Lower lobe of right lung (tissue), 2 donors: ENCODE results near the gene MYOM1. TPM values are rescaled to one million over a fixed set of nuclear protein-coding genes. Genes with fewer than 3 reads are reported as not detected.

Experiments
- ATAC-seq, 2 donors: fragments of 200-7000 bp; cut with Tn5 transposase; one replicate each; pipeline ENCODE4 v1.9.1; 2020 to 2022; ENCODE audit warnings: mild to moderate bottlenecking in 2 of 2, moderate library complexity in 2 of 2
- DNase-seq: peaks from one replicate; pipeline ENCODE4 v3.0.0-alpha.2; 2020
- H3K27ac ChIP-seq: fragments of 200-600 bp; one replicate; pipeline ENCODE4 v1.8.0; 2022
- H3K27me3 ChIP-seq: fragments of 200-600 bp; one replicate; pipeline ENCODE4 v1.8.0; 2022; ENCODE audit warnings: low read depth
- H3K36me3 ChIP-seq: fragments of 200-600 bp; one replicate; pipeline ENCODE4 v1.8.0; 2022; ENCODE audit warnings: mild to moderate bottlenecking
- H3K4me1 ChIP-seq: fragments of 200-600 bp; one replicate; pipeline ENCODE4 v1.8.0; 2022
- H3K4me3 ChIP-seq: fragments of 200-600 bp; one replicate; pipeline ENCODE4 v1.8.0; 2022; ENCODE audit warnings: mild to moderate bottlenecking
- H3K9me3 ChIP-seq: fragments of 200-600 bp; one replicate; pipeline ENCODE4 v1.8.0; 2022
- intact Hi-C: fragments of 100-400 bp; cut with DNase I; formaldehyde crosslinking; loops from one replicate; pipeline ENCODE4 v1.11.0; 2022
- total RNA-seq: library from RNA; stranded (reverse); fragmentation: NEBNext Ultra II Directional; extraction: Animal tissue kit (Norgen Biotek cat#: 25700); gene quantifications from one replicate; pipeline ENCODE4 v1.2.1, GENCODE V29; 2021
- TF ChIP-seq, protein P1 (sequence below): fragments of 200-600 bp; IDR thresholded peaks from one replicate; pipeline ENCODE4 v1.8.0; 2022; ENCODE audit warnings: antibody characterized with exemption, mild to moderate bottlenecking
- donor health status: DM: no; HTN: yes; CAD: no; lungs with severe emphysema.

Gene MYOM1
- total RNA-seq, 1 donor from 2014 or later = 5.0 TPM

DNA sequence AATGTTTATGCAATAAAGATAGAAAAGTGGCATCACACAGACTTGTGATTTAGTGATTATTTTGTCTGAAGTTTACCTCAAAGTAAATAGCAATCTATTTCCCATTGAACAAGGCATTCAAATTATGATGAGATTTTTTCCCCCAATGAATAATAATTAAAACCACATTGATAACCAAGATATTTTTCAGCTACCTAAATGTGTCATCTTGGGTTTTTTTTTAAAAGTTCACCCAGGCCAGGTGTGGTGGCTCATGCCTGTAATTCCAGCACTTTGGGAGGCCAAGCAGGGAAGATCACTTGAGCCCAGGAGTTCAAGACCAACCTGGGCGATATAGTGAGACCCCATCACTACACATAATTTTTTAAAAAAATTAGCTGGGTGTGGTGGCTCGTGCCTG is 27.0 kb downstream of the MYOM1 start:
- intact Hi-C loops = no loop called here
- TF ChIP-seq, protein P1, sequence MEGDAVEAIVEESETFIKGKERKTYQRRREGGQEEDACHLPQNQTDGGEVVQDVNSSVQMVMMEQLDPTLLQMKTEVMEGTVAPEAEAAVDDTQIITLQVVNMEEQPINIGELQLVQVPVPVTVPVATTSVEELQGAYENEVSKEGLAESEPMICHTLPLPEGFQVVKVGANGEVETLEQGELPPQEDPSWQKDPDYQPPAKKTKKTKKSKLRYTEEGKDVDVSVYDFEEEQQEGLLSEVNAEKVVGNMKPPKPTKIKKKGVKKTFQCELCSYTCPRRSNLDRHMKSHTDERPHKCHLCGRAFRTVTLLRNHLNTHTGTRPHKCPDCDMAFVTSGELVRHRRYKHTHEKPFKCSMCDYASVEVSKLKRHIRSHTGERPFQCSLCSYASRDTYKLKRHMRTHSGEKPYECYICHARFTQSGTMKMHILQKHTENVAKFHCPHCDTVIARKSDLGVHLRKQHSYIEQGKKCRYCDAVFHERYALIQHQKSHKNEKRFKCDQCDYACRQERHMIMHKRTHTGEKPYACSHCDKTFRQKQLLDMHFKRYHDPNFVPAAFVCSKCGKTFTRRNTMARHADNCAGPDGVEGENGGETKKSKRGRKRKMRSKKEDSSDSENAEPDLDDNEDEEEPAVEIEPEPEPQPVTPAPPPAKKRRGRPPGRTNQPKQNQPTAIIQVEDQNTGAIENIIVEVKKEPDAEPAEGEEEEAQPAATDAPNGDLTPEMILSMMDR = no peak
- no peak for ATAC-seq
- Histone ChIP-seq H3K27ac (no peak overlapping the region), H3K36me3 (no peaks in the 10 kb centered on the region), H3K9me3 (no peaks in the 10 kb centered on the region), H3K4me1 (no peaks in the 10 kb centered on the region), H3K27me3 (no peaks in the 10 kb centered on the region), H3K4me3 (no peak overlapping the region)
- DNase-seq = no peak

DNA sequence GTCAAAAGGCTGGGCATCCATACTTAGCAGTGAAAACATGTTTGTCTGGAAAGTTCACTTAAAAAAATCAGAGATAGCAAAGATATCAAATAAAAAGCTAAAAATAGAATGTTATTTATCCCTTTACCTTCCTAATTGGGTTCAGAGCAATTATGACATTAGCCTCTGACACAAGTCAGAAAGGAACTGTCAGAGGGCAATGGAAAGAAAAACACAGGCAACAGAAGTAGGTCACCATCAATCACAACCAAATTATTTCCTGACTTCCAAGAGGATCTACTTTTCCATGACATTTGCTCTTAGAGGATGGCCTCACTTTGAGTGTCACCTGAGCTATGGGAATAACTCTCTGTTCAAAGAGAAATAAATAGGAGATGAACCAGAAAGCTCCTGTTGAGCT is 27.5 kb downstream of the MYOM1 start:
- H3K36me3 ChIP-seq = no peaks in the 10 kb centered on the region
- H3K27ac ChIP-seq = no peak overlapping the region
- intact Hi-C loops = no loop called here
- DNase-seq (no peak), ATAC-seq (no peak)
- no peaks in the 10 kb centered on the region for H3K4me1 ChIP-seq
- TF ChIP-seq, protein P1 = no peak
- H3K9me3 ChIP-seq = no peaks in the 10 kb centered on the region
- H3K4me3 ChIP-seq = no peak overlapping the region
- H3K27me3 ChIP-seq = no peaks in the 10 kb centered on the region

DNA sequence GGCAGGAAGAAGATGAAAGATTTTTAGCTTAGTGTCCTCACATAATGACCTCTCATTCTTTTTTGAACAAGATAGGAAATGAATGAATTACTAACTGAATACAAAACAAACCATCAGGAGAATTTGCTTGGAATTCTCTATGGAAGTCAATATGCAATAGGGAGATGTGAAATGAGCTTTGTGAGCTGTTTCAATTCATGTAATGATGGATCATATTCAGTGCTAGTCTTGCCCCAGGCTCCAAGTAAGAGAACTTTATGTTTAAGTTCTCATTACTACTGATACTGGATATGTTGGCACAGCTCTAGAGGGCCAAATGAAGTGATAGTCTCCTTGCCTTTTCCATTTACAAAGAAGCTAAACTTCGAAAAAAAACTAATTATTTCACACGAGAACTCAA is 29.2 kb downstream of the MYOM1 start:
- no peaks in the 10 kb centered on the region for H3K36me3 ChIP-seq
- no peaks in the 10 kb centered on the region for H3K9me3 ChIP-seq
- no peaks in the 10 kb centered on the region for H3K27me3 ChIP-seq
- intact Hi-C loops = no loop called here
- no peaks in the 10 kb centered on the region for H3K4me1 ChIP-seq
- no peak overlapping the region for H3K4me3 ChIP-seq
- no peak for DNase-seq
- H3K27ac ChIP-seq = no peak overlapping the region
- TF ChIP-seq, protein P1 = no peak
- no peak for ATAC-seq

DNA sequence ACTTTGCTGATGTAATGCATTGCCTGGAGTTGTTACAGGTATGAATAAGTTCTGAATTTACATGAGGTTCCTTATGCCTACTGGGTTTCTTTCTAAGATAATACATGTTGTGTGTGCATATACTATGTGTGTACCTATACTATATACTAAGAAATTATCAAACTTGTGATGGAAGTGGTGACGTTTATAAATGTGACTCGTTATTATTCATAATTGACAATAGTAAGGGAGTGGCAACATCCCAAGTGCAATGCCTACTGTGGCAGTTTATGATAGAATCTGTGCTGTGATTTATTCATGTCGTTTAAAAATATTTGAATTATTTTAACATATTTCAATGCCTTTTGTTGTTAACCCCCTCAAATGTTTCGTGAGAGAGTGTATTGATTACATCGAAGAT is 29.9 kb downstream of the MYOM1 start:
- no peak for DNase-seq
- no peaks in the 10 kb centered on the region for H3K27me3 ChIP-seq
- no peaks in the 10 kb centered on the region for H3K36me3 ChIP-seq
- ATAC-seq = no peak
- H3K4me3 ChIP-seq = no peak overlapping the region
- H3K9me3 ChIP-seq = no peaks in the 10 kb centered on the region
- TF ChIP-seq, protein P1 = no peak
- intact Hi-C loops = no loop called here
- no peak overlapping the region for H3K27ac ChIP-seq
- H3K4me1 ChIP-seq = no peaks in the 10 kb centered on the region

DNA sequence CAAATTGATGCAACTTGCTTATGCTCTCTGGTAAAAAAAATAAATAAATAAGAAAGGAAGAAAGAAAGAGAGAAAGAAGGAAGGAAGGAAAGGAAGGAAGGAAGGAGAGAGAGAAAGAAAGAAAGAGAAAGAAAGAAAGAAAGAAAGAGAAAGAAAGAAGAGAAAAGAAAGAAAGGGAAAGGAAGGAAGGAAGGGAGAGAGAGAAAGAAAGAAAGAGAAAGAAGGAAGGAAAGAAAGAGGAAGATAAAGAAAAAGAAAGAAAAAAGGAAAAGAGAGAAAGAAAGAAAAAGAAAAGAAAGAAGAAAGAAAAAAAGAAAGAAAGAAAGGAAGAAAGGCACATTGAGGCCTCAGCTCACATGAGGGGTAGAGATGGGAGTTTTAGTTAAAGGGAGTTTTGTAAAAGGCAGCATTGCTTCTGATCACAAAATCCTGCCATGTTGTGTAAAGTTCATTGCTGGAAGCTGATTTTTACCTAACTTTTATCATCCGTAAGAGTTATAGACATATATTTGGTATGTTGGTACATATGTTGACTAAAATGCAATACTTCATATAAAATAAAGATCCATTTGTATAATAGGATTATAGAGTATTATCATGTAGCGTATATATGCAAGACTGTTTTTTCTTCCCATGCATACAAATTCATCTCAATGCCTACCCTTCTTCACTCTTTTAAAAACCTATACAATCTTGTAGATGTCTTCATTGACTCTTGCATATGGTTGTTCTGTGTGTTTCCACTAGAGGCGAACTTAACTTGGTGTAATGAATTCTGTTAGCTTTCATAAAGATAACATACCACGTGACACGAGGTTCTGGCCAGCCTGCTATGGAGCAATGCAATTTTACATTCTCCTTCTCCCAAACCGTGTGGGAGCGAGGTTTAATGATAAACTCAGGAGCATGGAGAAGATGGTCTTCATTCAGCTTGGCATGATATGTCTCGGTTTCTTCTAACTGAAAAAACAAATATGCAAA is 32.8 kb downstream of the MYOM1 start:
- H3K36me3 ChIP-seq = no peaks in the 10 kb centered on the region
- ATAC-seq (no peak), DNase-seq (no peak)
- H3K9me3 ChIP-seq = no peaks in the 10 kb centered on the region
- no peak overlapping the region for H3K27ac ChIP-seq
- H3K27me3 ChIP-seq = no peaks in the 10 kb centered on the region
- intact Hi-C loops = no loop called here
- TF ChIP-seq, protein P1 = no peak
- H3K4me3 ChIP-seq = no peak overlapping the region
- no peaks in the 10 kb centered on the region for H3K4me1 ChIP-seq
